Erythroblast (primary cell): ENCODE results near the gene MEA1.
A peak's percentile ranks its signal among the peaks of the same experiment; 100 is the strongest.

ENCODE experiments used
- DNase-seq, 2 experiments: peaks; one replicate each; lab custom pipeline; 2025; lab: John Stamatoyannopoulos, UW
- GATA1 ChIP-seq: IDR thresholded peaks from 2 replicates; pipeline ENCODE4 v1.6.1; 2011; ENCODE audit warnings: low read depth, mild to moderate bottlenecking, control low read depth, low read length, moderate library complexity
- POLR2A ChIP-seq: IDR thresholded peaks from 2 replicates; pipeline ENCODE4 v1.6.1; 2011; ENCODE audit warnings: mild to moderate bottlenecking, low read length

Gene MEA1

GRCh38 chr6:42984001-42984923 lies 29.5 kb downstream of the MEA1 start, which contains the start of gene PPP2R5D:
PPP2R5D (plus strand) TSS chr6:42984570; CDS start chr6:42984678, 108 bp downstream.
- DNase-seq, result peak; percentile 98
- TF ChIP-seq GATA1 (no peak), POLR2A (peak; percentile 90)

- TF ChIP-seq GATA1, result no peak
- DNase-seq, result no peak
These were observed 31.9 kb downstream of the MEA1 start for GRCh38 chr6:42981836-42982235.

GRCh38 chr6:42979523-42980177 lies 34.1 kb downstream of the MEA1 start:
- DNase-seq, result no peak
- TF ChIP-seq POLR2A (peak; percentile 0), GATA1 (no peak)

- TF ChIP-seq POLR2A, result peak; percentile 88
- TF ChIP-seq GATA1, result no peak
- DNase-seq, result peak; percentile 91 to 92
These were observed 34.8 kb downstream of the MEA1 start, which contains the start of gene PEX6 for GRCh38 chr6:42978839-42979522. PEX6 (minus strand) TSS chr6:42979181; CDS start chr6:42979150, 31 bp downstream.

- TF ChIP-seq POLR2A (no peak), GATA1 (no peak)
- peak; percentile 60 to 74 for DNase-seq
These were observed 35.3 kb downstream of the MEA1 start for GRCh38 chr6:42978487-42978838.

GRCh38 chr6:42974919-42975505 lies 38.7 kb downstream of the MEA1 start:
- TF ChIP-seq POLR2A (peak; percentile 24), GATA1 (no peak)
- DNase-seq, result no peak

GRCh38 chr6:42973926-42974325 lies 39.8 kb downstream of the MEA1 start:
- DNase-seq, result no peak
- no peak for TF ChIP-seq GATA1
- TF ChIP-seq POLR2A, result no peak

- no peak for DNase-seq
- no peak for TF ChIP-seq POLR2A
- TF ChIP-seq GATA1, result no peak
These were observed 41.9 kb downstream of the MEA1 start for GRCh38 chr6:42971746-42972327.

- TF ChIP-seq GATA1 (no peak), POLR2A (no peak)
- peak; percentile 72 to 84 for DNase-seq
These were observed 42.7 kb downstream of the MEA1 start for GRCh38 chr6:42970871-42971612.

GRCh38 chr6:42969934-42970333 lies 43.8 kb downstream of the MEA1 start:
- TF ChIP-seq GATA1 (no peak), POLR2A (no peak)
- DNase-seq, result no peak

GRCh38 chr6:42969431-42969830 lies 44.3 kb downstream of the MEA1 start:
- peak in 1 of 2 experiments; percentile 35 for DNase-seq
- TF ChIP-seq GATA1 (no peak), POLR2A (no peak)

GRCh38 chr6:42968783-42969182 lies 45.0 kb downstream of the MEA1 start:
- TF ChIP-seq GATA1 (no peak), POLR2A (no peak)
- no peak for DNase-seq
